ENCODE measurements around the gene MACROD2.

Gene MACROD2

DNA sequence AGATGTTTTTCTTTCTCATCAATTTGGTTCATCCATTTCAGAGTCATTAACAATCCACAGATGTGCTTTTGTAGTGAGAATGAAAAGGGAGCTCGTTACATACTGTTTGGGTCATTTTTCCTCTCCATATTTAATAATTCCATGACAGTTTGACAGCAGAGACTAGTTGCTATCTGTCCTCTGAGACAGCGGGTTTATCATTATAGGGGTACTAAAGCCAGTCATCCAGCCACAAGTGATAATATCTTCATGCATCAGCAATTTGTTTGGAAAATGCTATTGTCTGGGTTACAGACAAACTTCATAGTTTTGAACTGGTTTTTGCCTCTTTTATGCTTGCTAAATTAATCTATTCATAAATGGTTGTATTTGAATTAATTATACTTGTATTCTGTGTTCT is 692.7 kb downstream of the MACROD2 start:
- no peak for DNase-seq

DNA sequence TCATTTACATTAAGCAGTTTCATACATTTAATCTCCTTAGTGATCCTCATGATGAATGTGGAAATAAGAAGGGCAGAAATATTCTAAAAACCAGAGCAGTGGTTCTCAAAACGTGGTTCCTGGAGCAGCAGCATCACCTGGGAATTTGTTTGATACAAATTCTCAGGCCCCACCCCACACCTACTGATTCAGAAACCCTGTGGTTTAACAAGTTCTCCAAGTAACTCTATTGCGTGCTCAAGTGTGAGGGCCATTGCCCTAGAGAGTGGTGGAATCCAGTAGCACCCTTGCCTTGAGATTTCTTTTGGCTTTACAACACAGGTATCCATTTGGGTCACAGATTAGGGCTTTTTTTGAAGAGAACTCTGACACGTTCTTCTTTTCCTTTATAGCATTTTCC is 696.7 kb downstream of the MACROD2 start:
- DNase-seq, result no peak

DNA sequence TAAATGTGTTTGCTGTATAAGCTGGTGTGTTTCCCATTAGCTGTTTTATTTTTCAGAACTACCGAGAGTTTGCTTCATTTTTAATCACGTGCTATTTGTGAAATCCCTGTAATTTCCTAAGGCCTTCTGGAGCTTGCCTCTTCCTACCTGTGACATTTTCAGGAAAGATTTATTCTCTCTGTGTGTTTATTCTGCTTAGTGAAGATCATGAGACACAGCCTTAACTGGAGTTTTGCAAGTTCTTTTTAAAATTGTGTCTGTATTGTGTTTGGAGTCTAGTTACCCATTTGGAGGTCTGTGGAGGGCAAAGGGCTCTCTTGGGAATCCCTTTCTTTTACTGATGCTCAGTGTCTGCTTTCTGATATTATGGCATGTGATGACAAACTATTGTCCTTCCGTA is 701.2 kb downstream of the MACROD2 start:
- no peak for DNase-seq

DNA sequence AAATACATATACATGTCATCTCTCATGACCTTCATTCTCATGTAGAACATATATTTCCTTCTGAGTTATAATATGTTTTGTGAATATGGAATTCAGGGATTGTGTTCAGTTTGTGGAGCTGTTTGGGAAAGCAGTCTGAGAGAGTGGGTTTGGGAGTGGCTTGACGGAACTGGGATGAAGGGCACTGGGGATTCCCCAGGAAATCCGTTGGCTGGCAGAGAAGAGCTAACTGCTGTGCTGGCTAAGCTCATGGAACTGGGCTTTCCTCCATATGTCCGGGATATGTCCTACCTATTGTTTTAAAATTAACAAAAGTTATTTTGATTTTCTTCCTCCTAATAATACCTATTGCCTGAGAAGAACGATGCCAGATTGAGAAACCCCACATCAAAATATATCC is 701.6 kb downstream of the MACROD2 start:
- DNase-seq, result no peak

DNA sequence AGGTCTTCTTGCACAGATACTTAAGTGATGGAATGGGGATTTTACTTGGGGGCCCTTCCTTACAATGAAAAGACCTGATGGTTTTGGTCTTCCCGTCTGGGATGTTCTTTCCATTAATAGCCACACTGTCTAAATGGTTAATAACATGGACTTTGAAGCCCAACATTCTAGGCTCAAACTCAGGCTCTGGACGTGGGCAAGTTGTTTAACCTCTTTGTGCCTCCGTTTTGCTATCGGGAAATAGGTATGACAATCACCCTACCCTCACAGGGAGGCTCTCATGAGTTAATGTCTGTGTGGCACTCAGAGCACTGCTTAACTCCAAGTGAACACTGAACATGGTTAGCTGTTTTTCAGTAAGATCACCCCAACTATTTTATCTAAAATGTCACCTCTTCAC is 702.8 kb downstream of the MACROD2 start:
- DNase-seq, result no peak

DNA sequence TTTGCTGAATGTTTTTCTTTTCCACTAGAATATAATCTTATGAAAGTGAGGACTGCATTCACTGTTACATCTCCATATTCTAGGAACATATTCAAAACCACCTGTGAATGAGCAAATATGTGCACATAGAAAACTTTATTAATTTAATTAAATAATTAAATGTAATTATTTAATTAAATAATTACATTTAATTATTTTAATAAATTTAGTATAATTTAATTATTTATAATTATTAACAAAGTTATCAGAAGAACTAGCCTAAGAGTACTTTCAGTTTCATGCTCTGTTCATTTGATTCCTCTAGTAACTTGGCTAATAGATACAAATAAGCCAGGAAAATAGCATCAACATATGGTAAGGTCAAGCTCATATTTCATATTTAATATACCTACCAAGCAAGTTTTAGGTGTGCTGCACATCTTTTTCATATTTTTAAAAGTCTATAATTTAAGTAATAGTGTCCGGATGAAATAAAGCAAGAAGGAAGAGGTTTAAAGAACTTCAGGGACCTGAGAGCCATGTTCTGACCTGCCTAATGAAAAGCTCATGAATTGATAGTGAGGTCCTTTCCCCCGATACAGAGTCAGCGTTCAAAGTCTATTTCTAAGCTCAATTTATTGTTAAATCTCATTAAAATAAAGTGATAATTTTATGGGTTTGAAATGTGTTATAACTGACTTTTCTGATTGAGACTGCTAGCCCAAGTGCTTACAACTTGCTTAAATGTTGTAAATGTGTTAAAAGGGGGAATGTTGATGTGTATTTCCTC is 703.5 kb downstream of the MACROD2 start:
- no peak for DNase-seq

DNA sequence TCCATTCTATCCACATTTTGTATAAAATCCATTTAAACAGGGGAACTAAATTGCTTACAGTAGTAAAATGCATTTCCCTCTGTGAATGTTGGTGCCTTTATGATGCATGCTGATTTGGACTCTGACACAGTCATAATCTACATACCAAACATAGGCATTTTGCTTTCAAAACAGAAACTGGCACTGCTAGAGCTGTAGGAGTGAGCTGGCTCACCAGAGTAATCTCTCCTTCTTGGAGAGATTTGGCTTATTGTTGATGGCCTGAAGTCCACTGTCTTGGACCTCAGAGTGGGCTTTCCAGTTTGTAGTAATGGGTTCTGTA is 705.3 kb downstream of the MACROD2 start:
- no peak for DNase-seq

DNA sequence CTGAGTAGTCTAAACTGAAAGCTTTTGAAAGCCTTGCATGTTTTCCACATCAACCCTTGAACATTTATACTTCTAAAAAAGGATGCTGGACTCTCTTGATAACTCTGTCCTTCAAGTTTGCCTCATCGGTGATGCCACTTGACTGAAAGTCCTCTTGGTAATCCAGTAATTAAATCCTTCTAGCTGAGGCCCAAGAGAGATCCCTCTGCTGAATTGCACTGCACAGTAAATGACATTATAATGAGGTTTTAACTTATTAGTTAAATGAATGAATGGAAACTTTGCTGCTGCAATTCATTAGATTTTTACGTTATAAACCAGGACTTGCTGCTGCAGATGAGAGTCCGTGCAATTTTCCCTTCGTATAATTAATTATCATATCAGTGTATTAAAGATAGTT is 706.0 kb downstream of the MACROD2 start:
- no peak for DNase-seq

DNA sequence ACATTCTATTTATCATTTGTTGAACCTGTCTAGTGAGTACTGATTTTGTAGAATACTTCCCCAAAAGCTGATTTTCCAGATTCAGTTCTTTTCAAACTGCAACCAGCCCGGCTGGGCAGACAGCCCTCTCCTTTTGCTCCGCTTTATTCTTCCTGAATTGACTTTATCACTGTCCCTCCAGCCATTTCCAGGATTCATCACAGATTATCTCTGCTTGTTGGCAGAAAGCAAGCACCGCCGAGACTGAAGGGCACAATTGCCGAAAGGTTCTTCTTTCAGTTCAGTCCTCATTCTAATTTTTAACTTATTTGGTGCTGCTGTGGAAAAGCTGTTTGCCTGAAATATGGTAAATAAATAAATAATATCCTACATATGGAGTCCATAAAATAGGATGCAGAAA is 711.2 kb downstream of the MACROD2 start:
- no peak for DNase-seq

DNA sequence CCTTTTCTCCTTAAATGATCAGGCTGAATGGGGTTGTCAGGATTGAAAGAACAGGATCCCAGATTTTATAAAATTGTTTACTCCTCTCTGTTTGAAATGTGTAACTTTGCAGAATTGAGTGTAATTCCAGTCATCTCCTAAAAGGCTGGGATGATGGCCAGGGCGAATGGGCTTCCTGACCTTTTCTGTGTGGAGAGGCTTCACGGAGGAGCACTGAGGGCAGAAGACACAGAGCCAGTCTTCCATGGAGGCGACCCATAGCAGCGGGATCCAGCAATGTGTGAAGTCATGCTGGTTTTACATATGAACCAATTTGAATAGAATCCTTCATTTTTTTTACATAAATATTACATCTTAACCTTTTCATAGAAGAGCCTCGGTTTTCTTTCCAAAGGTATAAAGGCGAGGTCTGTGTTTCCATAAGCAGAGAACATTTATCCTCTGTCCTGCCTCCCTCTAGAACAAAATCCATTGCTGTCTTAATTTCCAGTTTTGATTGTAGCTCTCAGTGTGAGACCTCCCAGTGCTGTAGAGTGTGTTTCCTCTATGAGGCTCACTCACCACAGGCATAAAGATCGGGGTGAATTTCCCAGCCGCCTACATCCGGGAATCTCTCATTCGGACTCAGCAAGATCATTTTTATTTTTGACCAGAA is 711.8 kb downstream of the MACROD2 start:
- no peak for DNase-seq

DNA sequence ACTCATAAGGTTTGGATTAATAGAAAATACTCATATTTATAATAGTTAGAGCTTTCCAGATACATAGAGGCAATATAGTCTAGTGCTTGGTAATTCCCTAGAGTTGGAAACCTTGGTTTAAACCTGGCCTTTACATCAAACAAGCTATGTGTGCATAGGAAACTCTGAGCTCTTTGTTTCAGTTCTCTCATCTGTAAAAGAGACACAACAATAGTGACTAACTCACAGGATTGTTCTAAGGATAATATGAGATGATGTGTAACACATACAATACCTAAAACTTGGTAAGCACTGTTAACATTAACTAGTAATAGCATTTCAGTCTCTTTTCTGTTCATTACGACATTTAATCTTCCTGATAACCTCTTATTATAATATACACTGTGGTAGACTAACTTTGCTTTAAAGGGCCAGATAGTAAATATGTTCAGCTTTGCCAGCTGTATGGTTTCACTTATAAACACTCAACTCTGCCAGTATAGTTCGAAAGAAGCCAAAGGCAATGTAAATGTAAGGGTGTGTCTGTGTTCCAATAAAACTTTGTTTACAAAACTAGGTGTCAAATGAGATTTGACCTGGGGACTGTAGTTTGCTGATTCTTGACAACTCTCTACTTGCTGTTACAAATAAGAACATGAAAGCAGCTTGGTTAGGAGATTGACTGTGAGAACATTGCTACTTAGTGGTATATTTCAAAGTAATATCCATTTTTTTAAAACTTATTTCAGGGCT is 712.7 kb downstream of the MACROD2 start:
- DNase-seq, result no peak

DNA sequence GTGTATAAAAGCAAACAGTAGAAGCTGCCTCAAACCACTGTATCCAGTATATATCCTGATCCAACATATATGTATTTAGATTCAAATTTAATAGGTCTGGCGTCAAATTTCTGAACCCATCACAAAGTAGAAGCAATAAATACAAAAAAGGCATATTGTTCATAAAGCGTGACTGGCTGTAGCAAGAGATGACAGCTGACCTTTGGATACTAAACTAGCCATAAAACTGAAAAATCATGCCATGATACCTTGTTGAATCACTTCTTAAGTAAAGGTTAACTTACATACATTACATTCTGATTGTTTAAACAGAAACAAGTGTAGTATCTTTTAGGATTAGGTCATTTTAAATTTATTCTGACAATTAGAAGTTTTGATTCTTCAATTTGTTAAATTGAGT is 714.1 kb downstream of the MACROD2 start:
- no peak for DNase-seq

DNA sequence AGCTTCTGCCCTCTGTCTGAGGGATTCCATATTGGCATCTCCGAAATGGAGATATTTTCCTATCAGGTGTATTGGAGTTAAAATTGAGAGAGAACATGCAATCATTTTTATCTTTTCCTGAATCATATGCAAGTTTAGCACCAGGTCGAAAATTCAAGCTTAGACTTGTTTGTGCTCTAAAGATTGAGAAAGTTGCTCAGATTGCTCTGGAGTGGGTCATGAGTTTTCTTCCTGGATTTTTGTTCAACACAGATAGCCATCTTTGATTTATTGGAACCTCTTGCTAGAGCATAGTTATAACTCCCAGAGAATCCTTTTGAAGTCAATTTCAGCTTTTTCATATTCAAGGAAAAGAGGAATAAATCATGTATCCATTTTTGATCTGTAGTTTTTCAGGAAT is 715.6 kb downstream of the MACROD2 start:
- DNase-seq, result no peak

DNA sequence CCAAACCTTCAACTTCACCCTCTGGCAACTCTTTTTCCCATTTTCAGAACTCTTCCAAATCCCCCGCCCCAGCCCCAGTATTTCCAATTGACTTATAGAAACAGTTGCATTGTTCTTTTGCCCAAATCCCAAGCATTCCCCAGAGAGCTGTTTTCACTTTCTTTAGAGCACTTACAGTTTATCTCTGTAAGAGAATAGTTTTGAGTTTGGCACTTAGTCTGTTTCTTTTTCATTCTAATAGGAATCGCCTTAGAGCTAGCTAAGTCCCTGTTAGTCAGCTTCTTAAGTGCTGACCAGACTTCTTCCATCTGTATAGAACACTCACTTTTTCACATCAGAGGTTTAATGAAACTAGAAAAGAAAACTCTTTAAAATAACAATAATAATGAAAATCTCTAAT is 716.3 kb downstream of the MACROD2 start:
- no peak for DNase-seq

DNA sequence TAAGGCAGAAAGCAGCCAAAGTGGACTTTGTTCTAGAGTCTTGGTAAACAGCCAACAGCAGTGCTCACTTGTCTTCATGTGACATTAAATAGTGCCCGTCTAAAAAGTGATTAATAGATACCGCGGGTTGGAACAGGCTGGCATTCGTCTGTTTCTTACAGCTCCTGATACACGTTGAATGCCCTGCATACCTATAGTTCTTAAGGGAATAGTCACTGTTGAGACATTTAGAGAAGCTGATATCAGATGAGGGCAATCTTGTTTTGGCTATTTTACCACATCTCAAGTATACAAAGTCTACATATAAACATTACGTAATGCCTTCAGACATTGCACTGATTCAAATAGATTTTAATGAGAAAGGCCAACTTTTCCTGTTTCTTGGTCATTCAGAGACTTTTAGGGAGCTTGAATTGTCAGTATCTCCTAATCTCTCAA is 717.0 kb downstream of the MACROD2 start:
- no peak for DNase-seq

DNA sequence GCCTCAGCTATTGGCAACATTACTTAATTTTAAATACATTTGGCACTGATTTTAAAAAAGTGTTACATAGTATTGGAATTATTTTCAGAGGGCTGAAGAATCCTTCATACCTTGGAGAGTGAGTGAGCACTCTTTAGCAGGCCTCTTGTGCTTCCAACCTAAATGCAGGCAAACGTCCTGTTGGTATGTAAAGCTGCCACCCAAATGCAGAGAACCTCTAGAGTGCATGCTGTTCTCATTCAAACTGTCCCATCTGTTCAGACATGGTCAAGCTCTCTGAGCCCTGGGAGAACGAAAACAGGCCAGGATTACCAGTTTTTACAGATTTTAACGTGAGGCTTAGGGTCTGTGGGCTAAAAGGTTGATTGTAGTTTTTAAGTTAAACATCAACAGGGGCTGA is 720.1 kb downstream of the MACROD2 start:
- DNase-seq, result no peak

DNA sequence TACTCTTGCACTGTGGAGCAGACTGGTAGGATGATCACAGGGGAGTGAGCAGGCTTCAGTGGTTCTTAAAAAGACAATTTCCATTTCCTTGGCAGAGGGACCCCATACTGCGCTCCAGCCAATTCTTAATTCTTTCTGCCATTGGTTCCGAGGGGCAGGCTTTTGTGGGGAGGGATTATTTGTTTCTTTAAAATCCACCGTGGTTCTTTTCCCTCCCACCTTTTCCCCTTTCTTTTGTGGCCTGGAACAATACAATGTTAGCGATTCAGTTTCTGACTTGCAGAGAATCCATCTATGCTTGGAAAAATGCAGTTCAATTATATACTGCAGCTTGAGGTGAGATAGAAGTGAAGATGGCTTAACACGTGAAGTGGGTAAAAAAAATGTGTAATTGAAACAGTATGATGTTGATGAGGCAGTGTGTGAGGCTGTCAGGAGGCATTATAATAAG is 721.1 kb downstream of the MACROD2 start:
- DNase-seq, result no peak

DNA sequence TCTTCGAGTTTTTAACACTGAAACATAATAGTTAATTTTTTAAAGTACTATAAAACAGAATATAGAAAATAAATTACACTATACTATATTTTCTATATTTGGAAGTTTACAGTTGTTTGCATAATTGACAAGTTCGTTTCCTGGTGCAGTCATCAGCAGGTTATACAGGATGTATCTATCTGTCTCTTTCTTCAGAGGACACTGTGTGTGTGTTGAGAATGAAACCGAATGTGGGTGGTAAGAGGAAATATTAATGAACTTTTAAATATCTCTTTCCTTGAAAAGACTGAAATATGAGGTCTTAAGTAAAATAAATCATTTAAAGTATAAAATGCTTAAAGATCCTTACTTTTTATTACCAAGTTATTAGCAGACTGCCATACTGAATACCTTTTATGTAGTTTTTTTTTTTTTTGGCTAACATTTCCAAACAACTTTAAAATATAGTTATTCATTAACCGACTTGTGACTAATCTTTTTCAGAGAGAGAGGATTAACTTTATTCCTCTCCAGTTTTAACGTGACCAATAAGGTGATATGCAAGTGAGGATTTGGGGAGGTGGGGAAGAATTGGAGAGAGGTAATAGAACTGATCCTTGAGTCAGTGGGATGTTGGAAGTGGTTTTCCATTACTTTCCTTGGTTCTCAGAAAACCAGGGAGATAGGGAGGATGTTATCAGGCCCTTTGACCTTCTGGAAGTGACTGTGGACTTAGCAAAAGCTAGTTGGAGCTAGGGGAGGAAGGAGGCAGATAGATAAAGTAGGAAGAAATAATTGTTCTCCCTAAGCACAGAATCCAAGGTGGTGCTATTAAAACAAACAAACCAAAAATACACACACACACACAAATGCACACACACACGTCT is 722.1 kb downstream of the MACROD2 start:
- DNase-seq, result no peak

DNA sequence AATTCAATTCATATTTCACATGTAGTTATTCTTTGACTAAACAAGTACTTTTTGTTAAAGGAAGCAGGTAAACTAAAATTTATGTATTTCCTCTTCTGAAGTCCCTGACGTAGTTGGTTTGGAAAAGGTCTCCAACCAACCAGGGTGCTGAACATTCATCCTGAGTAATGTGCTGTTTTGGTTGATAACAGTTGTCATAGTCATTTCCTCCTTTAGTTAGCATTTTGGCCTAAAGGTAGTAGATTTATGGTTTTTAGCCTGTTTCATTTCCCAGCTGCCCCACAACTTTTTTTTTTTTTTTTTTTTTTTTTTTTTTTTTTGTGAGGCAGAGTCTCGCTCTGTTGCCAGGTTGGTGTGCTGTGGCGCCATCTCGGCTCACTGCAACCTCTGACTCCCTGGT is 724.9 kb downstream of the MACROD2 start:
- DNase-seq, result no peak

DNA sequence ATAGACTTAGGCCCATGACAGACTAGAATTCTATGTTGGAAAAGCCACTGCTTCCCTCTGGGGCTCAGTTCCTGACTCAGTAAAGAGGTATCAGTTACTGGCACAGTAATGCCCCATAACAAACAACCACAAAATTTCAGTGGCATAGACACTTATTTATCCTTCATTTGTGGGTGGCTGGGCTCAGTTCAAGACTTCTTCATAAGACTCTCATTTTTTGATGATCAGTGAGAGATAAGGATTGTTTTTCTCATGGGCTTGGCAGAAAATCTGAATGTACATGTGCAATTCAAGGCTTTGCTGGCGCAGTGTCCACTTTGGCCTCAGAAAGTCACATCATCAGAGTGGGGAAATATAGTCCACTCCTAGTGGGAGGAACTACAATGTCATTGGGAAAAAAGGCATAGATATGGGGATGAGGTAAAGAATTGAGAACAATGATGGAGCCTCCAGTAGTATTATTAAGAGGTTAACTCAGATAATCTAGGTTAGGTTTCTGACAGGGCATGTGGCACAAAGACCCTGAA is 726.7 kb downstream of the MACROD2 start:
- no peak for DNase-seq

DNA sequence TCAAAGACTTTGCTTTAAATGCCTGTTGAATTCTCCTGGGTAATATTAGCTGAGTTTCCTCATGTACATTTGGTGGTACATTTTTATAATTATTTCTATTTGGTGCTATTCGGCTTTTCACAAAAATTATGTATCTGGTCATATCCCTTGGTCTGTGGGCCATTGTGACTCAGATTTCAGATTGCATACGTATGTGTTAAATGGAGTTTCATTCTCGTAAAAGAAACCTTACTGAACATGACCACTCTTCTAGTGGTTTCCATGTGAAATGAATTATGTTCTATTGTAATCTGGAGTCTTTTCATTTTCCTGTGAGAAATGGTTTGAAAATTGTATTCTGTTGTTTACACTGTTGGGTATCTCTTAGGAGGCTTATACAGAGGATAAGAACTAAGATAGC is 728.3 kb downstream of the MACROD2 start:
- no peak for DNase-seq

DNA sequence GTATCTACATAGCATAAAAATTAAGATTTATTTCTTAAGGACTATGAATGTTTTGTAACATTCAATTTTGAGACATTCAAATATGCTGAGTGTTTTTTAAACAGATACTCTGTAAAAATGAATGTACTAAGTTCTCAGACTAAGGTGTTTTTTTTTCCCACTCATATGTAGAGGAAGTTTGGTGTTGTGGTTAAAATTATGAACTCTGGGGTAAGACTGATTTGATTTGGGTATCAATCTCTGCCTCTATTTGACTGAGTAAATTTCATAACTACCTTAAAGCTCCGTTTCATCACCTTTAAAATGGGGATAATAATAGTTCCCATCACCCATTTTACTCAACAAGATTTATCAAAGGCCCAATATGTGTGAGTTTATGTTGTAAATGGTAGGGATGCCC is 728.7 kb downstream of the MACROD2 start:
- DNase-seq, result no peak

DNA sequence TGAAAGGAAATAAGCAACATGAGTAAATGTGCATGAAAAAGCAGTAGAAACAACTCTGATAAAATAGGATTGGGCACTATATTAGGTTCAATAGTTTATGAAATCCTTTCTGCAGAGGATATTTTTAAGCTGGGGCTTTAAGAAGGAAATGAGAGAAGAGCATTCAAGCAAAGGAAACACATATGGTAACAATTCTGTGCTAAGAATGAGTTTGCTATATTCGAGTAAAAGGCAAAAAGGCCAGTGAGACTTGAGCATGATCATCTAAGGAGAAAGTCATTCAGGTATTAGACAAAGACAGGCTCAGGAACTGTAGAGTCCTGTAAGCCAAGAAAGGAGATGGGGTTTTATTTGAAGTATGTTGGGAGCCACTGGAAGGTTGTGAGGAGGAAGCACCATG is 729.2 kb downstream of the MACROD2 start:
- no peak for DNase-seq

Data from activated CD4-positive, alpha-beta T cell treated with anti-CD3 and anti-CD28 coated beads for 1 hour (primary cell).